Endometrium (tissue), 2 donors: ENCODE results near the gene MTUS2.

Source experiments
- FAIRE-seq: peaks from 2 replicates; lab custom pipeline; 2012; peaks lifted over from hg19 to GRCh38; lab: Jason Lieb, UNC
- donor health status: control.
- donor health status: control.

Gene MTUS2

DNA sequence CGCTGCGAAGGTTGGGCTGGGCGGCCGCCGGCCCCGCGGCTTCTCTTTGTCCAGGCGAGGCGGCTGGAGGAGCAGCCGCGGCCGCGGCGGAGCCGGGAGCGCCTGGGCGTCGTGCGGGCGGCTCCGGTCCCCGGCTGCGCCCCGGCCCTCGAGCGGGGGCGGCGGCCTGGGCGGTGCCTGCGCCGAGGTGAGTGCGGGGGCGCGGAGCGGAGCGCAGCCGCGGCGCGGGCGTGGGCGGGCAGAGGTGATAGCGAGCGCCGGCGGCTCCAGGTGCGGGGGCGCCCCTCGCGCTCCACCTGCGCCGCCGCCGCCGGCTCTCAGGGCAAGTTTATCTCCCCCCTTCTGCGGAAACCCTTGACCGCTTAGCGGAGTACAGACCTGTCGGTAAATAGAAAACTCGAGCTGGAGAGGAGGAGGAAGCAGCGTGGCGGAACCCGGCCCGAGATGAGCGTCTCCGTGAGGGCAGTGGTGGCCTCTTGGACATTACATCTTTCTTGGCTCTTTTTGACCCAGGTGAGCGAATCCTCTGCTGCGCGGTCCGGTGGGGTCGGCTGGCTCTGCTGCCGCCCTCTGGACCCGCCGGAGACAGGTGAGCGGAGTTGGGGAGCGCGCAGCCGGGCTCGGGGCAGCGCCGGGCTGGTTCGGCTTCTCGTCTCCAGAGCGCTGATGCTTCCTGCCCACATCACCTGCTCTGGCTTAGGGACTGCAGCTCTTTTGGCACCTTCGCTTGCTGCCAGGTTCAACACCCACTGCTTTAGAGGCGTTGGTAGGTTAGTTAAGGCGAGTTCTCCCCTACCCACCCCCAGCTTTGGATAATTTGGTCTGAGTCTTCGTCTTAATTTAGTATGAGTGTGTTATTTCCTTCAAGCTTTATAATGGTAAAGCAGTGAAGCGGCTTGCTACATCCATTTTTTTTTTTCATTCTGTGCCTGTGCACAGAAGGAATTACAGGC lies at the start of gene MTUS2:
Gene MTUS2 (plus strand): TSS at position 241 of the 953 bp plus-strand sequence.
- no peak for FAIRE-seq

DNA sequence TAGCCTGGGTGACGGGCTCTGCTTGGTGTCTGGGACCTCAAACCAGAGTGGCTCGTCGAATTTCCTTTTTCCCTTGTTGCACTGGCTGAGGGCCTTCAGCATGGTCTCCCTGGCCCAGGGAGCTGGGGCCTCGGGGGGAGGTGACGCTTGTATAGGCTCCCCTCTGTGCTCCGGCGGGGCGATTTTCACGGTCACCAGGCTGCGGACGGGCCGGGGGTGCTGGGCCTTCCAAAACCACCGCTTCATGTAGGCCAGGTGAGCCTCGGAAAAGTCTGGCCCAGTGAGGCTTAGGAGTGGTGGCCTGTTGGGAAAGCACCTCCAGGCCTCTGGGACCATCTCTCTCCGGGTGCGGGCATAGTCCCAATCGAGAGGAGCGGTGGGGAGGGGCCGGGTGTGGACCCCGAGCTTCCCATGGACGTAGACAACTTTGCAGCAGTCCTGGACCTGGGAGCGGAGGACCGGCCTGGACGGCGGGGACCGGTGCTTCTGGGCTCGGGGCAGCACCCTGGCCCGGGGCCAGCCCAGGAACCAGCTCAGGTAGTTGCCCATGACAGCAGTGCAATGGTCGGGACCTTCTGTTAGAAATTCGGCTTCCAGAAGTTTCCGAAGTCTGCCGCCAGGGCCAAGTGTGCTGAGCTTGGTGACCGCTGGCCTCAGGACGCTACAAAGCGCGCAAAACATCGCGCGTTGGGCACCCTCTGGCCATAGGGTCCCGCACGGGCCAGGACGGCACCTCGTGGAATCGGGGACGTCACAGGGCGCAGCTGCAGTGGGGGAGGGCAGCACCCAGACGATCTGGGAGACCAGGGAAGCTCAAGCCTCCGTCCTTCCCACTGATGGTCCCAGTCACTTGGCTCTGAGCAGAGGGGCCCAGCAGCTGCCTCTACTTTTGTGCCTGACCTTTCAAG lies 41.6 kb upstream of the MTUS2 start:
- no peak for FAIRE-seq

DNA sequence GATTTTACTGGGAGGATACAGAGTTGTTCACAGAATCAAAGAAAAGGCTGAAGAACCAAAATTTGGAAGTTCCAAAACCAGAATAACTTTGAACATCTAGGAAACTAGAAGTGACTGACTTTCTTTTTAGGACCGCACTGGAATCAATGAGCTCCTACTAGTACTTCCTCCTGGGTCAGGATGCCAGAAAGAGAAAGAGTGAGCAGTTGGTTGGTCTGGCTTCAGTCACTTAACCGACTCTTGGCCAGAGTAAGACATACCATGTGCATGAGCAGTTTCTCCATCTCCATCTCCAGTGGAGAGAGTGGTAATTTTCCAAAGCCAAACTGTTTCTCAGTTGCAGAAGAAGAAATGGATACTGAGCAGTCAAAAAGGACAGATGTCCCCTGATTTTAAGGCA lies 27.1 kb upstream of the MTUS2 start:
- no peak for FAIRE-seq

DNA sequence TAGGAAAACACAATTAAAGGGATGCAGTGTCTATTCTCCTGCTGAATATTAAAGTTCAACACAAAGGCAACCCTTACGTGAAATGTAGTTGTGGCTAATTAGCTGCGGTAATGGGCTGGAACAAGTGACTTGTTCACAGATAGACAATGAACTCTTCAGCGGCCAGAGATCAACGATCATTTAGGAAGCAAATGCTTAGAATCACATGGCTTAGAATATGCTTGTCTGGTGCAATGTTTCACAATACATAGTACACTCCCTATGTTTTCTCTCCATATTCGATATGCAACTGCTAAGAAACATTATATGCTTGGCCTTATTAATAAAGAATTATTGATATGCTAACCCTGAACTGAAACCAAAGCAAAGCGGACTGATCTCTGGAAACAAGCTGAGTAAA lies 25.7 kb upstream of the MTUS2 start:
- FAIRE-seq: no peak

DNA sequence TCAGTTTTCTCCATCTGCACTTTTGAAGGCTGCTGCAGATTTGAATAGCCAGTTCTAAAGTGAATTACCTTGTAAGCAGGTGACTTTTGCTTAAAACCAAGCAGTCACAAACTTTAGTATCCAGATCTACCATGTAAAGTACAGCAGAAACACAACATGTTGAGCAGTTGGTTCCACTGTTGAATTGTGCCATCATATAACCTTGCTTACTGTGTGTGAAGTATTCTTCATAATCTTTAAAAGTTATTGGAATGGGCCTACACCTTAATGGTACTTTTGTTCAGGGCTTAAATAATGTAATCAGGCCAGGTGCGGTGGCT lies 23.2 kb upstream of the MTUS2 start:
- FAIRE-seq: no peak

DNA sequence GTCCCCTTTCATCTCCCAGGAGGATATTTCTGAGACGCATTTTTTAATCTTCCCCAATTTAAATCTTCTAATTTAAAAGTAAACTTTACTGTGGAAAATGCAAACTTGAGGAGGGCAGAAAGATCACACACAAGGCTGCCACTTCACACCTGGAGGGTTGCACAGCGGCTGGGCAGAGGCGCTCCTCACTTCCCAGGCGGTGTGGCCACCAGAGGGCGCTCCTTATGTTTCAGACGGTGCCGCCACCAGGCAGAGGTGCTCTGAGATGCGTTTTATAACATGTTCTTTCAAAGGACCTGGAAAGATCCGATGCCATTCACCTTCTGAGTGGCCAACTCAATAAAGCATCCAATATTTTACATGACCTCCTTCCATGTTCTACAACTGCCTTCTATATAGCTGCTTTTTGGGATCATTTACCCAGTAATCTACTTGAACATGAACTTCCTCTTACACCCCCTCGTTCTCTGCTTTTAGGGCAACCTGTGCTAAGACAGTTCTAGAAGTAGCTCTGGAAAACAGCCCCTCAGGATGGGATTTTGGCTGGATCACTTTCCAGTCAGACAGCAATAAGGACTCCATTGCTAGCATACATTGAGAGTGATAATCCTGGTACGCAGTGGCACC lies 14.8 kb upstream of the MTUS2 start:
- FAIRE-seq: no peak

DNA sequence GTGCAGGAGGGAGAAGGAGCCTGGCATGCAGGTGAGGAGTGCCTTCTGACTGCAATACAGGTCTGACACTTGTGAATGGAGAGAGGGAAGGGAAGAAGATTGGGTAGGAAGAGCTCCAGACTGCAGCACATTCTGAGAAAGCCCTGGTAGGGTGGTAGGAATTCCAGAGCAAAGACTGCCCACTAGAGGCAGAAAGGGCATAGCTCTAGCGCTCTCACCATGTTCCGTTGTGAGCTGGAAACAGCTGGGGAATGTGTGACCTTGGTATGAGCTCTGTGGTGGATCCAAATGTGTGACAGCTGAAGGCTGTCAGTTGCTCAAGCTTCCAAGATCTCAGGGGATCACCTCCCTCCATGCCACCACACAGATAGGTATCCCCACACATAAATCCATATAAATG lies 2.9 kb upstream of the MTUS2 start:
- FAIRE-seq: no peak

DNA sequence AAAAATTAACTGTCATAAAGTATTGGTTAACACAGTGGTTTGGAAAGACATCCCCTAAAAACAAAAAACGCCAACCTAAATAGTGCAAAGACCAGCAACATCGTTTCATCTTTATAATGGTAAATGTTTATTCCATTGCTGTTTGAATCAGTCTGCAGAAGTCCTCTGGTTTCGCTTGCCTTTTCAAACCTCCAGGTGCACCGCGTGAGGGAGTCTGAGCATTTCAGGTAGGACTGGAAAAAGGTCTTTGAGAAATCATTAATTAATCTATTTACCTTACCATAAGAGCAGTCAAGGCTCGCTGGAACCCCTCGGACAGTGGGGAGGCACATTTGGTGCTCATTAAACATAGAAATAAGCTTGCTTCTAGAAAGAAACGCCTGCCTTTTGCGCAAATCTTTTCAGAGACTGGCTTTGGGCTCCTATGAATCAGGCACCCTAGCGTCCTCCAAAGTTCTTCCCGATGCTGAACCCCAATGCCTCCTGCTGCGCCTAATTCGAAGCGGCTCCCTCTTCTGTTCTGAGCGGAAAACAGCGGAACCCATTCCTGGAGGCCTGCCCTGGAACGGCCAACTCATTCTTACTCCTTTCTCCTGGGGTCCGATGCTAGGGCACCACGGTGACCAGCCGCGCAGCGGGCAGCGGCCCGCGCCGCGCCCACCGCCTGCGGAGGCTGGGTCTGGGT lies 951 bp upstream of the MTUS2 start:
- FAIRE-seq: no peak

DNA sequence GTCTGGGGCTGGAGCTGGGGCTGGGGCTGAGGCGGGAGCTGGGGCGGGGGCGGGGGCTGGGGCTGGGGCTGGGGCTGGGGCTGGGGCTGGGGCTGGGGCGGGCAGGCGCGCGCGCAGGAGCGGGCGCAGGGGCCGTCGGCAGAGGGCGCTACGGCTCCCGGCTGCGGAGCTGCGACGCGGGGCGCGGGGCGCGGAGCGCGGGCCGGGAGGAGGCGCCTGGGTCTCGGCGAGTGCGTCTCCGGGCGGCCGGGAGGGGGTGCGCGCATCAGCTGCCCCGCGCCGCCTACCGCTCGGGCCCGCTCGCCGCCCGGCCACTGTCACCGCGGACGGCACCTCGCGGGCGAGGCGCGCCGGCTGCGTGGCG lies 422 bp upstream of the MTUS2 start:
- FAIRE-seq: no peak

DNA sequence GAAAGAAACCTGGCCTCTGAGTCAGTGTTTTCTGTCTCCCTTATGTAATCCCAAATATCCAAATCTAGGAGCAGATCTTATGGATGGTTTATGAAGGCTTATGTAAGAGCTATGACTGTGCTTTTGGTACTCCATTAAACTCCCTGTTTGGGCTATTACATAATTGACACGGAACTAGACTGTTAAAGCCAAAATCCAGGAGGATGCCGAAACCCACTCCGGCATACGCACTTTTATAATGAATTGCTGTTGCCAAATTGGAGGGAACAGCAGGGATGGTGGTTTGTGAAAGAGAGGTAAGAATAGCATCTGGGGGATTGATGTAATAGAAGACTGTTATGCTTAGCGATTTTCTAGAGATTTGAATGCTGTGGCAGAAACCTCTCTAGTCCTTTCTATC lies 2.0 kb downstream of the MTUS2 start:
- FAIRE-seq: no peak

DNA sequence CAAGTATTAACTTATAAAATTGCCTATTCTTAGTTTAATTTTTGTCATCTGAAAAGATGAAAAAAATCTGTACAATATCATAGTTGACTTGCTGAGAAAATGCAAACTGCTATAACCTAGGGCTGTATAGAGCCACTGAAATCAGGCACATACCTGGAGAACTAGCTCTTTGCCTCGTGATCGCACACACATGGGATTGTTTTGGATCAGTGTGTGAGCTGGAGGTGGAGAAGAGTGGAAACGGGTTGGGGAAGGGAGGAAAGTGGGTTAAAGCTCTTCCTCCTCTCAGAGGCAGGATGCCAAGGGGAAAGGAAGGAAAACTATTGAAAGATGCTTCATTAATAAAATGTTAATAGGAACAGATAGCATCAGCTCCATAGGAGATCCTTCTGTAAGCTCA lies 2.7 kb downstream of the MTUS2 start:
- FAIRE-seq: no peak

DNA sequence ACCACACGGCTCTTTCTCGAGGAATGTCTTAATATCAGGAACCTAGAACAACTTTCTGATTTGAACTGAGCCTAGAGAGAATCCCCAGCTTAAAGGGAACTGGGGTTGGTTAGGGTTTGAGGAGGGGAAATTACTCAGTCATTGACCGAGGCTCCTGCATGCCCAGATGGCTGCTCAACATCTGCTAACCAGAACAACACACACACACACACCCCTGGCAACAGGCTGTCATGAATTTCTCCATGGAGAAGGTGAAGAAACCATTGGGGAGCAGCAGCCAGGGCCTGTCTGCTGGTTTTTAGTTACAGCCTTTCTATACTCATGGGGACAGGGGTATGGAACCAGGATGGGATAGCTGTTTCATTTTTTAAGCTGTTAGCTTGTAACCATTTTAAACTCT lies 5.2 kb downstream of the MTUS2 start:
- FAIRE-seq: no peak

DNA sequence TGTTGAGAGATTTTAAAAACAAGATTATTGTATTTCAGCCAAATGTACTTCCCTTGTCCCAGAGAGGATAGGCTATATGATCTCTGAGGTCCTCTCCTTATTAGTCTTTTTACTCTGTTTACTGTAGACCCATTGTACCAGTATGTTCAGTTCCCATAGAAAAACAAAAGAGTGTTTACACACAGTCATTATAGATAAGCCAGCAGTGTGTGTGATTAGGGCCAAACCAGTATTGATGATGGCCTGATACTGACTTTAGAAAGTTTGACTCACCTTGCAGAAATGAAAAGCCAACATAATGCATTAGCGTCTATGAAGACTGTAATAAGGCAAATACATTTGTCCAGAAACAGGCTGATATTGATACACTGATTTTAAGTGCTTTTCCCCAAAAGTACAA lies 6.2 kb downstream of the MTUS2 start:
- no peak for FAIRE-seq

DNA sequence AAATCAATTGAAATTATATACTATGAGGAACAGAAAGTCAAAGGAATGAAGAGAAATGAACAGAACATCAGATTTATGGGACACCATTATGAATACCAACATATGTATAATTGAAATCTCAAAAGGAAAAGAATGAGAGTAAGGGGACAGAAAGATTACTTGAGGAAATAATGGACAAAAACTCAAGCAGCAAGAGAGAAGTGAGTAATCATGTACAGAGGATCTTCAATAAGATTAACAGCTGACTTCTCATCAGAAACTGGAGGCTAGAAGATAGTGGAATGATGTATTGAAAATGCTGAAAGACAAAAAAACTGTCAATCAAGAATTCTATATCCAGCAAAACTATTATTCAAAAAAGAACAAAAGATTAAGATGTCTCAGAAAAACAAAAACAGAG lies 10.4 kb downstream of the MTUS2 start:
- no peak for FAIRE-seq

DNA sequence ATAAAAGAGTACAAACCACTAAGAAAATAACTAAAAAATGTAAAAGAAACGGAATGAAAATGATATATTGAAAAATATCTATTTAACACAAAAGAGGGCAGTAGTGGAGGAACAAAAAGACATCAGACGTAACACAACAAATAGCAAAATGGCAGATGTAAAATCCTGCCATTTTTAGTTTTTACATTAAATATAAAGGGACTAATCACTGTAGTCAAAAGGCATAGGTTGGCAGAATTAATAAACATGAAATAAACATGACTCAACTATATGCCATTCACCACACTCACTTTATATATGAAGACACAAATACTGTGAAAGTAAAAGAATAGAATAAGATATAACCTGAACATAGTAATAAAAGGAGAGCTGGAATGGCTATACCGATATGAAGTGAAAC lies 11.0 kb downstream of the MTUS2 start:
- FAIRE-seq: no peak

DNA sequence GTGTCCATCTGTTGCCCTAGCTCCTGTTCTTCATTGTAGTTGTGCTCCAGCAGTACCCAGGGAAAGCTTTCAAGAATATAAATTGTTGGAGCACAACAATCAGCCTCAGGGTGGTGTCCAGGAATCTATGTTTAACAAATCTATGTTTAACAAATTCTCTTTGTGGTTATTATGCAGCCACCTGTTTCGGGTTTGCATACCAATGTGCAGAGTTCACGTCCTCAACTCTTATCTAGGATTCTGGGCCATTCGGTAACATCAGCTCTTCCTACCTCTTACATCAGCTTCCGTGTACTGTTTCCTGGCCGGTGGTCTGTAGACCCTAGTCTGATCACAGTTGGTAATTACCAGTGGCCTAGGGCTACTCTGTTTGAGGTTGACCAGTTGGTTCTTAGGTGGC lies 17.0 kb downstream of the MTUS2 start:
- no peak for FAIRE-seq

DNA sequence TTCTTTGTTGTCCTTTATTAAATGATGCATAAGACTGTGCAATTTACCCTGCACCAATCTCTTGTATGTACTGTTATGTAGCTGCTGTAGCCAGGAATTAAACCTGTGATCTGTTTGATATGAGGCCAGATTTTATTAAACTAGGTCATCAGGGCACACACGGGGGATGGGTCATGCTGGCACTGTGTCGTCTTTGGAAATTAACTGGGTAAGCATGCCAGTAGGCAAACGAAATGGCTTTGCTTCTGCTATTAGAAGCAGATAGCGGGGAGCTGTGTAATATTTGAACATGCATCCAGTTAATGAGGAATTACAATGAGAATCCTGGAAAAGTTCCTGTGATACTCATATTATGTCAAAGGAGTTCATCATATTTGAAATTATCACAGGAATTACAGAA lies 23.5 kb downstream of the MTUS2 start:
- no peak for FAIRE-seq

DNA sequence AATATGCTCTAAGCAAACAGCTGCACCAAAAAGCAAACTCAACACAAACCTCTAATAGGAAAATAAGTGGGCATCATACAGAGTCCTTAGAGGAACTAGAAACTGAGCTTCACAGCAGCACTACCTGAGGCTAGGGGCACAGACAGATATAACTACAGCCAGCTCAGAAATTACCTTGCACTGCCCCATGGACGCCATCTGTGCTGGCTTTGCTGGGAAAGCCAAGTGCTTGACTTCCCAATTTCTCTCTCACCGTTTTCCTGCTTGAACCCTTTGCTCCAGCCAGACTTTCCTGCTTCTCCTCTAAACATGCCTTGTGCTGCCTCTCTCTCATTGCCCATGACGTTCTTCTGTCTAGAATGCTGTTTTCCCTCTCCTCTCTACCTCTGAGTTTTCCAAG lies 29.3 kb downstream of the MTUS2 start:
- FAIRE-seq: no peak

DNA sequence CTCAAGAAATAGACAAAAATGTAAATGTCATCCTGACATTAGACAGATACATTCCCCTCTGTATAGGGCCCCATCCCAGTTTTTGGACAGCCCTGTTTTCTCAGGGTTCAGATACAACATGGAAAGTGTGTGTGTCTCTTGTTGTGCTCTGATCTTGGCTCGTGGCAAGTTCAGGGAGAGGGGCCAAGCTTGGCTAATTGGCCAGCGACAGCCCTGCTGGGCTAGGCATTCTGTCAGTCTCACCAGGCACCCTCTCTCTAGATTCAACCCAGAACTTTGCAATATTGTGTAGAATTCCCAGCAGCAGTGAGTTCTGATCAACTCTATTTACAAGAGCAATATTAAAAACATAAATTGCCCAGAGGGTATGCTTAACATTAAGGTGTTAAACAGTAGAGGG lies 30.1 kb downstream of the MTUS2 start:
- no peak for FAIRE-seq

DNA sequence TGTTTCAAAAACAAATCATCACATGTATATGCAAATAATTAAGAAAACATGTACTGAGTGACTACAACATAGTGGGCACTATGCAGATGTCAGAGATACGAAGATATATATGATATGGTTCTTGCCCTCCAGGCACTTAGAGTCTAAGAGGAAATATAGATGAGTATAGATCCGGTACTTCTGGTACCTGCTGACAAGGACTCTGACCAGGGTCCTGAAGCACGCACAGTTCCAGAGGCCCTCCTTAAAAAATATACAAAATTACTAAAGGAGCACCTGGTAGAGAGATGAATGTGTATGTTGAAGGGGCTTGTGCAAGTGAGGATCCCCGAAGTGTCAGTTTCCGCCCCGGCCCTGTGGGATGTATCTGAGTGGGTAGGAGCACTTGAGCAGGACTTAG lies 31.3 kb downstream of the MTUS2 start:
- no peak for FAIRE-seq

DNA sequence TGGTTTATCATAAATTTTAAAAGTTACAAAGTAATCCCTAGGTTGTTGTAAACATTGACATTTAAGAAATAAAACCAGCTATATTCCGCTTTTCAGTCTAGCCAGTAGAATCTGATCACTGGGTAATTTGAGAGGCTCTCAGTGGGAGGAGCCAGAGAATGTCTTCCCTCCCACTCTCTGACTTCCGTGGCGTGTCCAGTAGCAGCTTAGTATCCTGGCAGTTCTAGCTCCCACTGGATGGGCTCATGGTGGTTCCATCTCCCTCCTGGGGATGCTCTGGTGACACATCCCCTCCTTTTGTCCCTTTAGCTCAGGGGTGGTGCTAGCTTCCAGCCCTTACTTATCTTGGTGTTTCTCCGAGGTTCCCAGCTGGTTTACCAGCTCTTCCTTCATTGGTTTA lies 34.5 kb downstream of the MTUS2 start:
- FAIRE-seq: no peak

DNA sequence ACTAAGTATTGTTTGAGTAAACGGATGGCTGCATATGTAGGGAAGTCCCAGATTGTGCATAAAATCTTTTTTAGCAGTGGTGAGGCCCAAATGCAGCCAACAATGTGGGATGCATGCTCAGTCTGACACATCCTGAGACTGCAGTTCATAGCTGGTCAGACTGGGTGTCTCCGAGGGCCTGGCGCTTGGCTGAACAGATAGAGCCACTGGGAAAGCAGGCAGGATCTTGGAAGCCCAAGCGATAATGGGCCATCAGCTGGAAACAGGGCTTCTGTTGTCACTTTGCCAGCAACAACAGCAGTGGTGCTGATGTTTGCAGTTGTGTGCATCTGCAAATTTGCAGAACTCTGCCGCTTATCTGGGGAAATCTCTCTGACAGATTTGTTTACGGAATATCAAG lies 36.1 kb downstream of the MTUS2 start:
- FAIRE-seq: no peak
